ENCODE results near the gene FGF12.

Gene FGF12

GRCh38 chr3:192255839-192256238 is 471.5 kb downstream of the FGF12 start:
- no peak for TF ChIP-seq ZFX (IDR thresholded peaks at IDR 0.05; ENCODE audit: borderline replicate concordance)
- no peak for TF ChIP-seq CTCF (IDR thresholded peaks at IDR 0.05)
- no peak overlapping the region for H3K27ac ChIP-seq

- TF ChIP-seq ZFX (IDR thresholded peaks at IDR 0.05; ENCODE audit: borderline replicate concordance): no peak
- no peak for TF ChIP-seq CTCF (IDR thresholded peaks at IDR 0.05)
- no peak overlapping the region for H3K27ac ChIP-seq
These were observed 474.0 kb downstream of the FGF12 start for GRCh38 chr3:192253138-192253887.

- TF ChIP-seq CTCF (IDR thresholded peaks at IDR 0.05): no peak
- no peak for TF ChIP-seq ZFX (IDR thresholded peaks at IDR 0.05; ENCODE audit: borderline replicate concordance)
- no peak overlapping the region for H3K27ac ChIP-seq
These were observed 477.8 kb downstream of the FGF12 start for GRCh38 chr3:192249516-192249915.

- TF ChIP-seq ZFX (IDR thresholded peaks at IDR 0.05; ENCODE audit: borderline replicate concordance): no peak
- TF ChIP-seq CTCF (IDR thresholded peaks at IDR 0.05): no peak
- no peak overlapping the region for H3K27ac ChIP-seq
These were observed 480.3 kb downstream of the FGF12 start for GRCh38 chr3:192246847-192247559.

- no peak overlapping the region for H3K27ac ChIP-seq
- TF ChIP-seq CTCF (IDR thresholded peaks at IDR 0.05) (no peak), ZFX (IDR thresholded peaks at IDR 0.05; ENCODE audit: borderline replicate concordance) (no peak)
These were observed 482.8 kb downstream of the FGF12 start for GRCh38 chr3:192244591-192244990.

GRCh38 chr3:192239956-192240355 is 487.4 kb downstream of the FGF12 start:
- TF ChIP-seq CTCF (IDR thresholded peaks at IDR 0.05) (no peak), ZFX (IDR thresholded peaks at IDR 0.05; ENCODE audit: borderline replicate concordance) (no peak)
- no peak overlapping the region for H3K27ac ChIP-seq

GRCh38 chr3:192237992-192238608 is 489.2 kb downstream of the FGF12 start:
- H3K27ac ChIP-seq: no peak overlapping the region
- peak; percentile 37 for TF ChIP-seq CTCF (IDR thresholded peaks at IDR 0.05)
- no peak for TF ChIP-seq ZFX (IDR thresholded peaks at IDR 0.05; ENCODE audit: borderline replicate concordance)
